Nucleus accumbens (tissue), 56 donors: Measurements from ENCODE around the gene LRCOL1.

Source experiments
- DNase-seq, 56 donors: peaks; one replicate each; lab custom pipeline; 2025; lab: John Stamatoyannopoulos, UW

The LRCOL1 gene

DNA sequence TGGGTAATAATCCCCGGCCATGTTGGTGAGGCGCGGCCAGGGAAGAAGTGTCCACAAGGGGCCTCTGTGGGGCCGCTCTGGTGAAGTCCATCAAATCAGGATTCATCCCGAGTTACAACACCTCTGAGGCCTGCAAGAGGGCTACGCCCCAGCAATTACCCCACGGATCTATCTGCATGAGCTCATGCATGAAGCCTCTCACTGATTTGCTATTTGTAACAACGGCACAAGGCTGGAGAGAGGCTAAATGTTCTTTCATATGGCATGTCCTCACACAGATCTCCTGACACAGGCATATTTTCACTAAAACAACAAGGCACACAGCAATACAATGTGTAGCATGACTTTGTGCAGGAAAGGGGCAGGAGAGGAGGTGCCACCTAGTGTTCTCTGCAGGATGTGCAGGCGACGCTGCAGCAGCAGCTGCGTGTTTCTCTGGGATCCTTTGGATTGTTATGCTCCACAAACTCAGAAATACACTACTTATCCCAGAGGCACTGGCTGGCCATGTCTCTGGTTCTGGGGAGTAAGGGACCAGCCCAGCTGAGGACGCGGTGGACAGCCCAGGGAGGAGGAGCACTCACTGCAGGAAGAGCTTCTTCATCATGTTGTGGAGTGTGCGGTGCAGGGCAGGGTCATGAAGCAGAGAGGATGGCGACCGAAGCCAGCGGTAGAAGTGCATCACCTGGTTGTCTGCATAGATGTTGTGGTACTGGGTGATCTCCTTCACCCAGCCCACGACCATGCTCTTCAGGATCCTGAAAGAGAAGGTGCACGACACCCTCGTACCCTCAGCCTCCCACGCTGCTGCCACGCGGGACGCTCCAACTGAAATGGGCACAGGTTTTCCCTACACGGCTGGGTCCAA is 28.4 kb upstream of the LRCOL1 start:
- DNase-seq: peak in 11 of 56 donors; percentile 1 to 42 (median 7)

- no peak for DNase-seq
These were observed 27.4 kb upstream of the LRCOL1 start for GRCh38 chr12:132637811-132638210.

DNA sequence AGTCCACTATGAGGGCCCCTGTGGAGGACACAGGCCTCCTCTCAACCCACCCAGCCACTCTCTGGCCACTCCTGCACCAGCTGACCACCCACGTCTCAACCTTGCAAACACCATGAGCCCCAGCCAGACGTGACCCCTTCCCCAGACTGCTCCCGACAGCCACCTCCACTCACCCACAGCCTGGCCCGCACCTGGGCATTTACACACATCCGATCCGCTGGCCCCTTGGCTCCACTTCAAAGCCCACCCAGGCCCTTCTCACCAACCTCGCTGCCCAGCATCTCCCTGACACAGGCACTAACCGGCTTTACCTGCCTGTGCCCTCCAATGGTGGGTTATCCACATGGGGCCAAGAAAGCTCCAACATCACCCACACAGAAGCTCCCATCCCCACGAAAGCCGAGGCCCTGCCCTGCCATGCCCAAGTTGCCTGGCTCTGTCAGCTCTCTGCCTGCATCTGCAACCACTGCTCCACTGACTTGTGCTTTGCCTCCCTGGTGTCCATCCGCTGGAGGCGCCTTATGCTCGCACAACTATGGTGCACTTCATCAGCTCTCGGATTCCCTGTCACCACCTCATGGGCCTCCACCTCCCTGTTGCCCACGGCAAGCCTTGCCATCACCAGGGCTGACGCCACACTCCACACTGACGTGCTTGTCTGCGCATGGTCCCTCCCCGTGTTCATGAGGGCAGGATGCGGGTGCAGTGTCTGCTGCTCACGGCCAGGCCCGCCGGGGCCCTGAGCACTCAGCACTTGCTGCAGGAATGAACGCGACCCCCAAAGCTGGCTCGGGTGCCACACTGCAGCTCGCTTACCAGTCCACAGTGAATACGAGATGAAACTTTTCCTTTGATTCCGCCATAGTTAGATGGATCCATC is 24.9 kb upstream of the LRCOL1 start:
- no peak for DNase-seq

GRCh38 chr12:132634411-132634990 is 24.1 kb upstream of the LRCOL1 start:
- DNase-seq: no peak

GRCh38 chr12:132633901-132634300 is 23.5 kb upstream of the LRCOL1 start:
- DNase-seq: no peak

GRCh38 chr12:132633398-132633797 is 23.0 kb upstream of the LRCOL1 start:
- no peak for DNase-seq

- no peak for DNase-seq
These were observed 22.3 kb upstream of the LRCOL1 start for GRCh38 chr12:132632521-132633228.

DNA sequence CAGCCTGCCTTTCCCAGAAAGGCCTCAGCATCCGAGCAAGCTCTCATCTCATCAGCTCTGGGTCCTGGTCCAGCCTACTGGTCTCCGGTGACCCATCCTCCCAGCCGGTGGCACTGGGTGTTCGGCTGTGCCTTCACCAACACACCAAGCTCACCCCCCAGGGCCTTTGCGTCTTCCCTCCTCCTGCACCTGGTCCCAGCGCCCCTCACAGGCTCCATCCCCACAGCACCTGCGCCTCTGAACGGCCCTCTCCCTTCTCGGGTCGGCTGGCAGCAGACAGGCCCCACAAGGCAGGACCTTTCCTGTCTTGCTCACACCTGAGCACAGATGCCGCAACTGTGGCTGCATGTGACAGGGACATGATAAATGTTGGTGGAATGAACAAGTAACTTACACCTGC is 21.3 kb upstream of the LRCOL1 start:
- no peak for DNase-seq

DNA sequence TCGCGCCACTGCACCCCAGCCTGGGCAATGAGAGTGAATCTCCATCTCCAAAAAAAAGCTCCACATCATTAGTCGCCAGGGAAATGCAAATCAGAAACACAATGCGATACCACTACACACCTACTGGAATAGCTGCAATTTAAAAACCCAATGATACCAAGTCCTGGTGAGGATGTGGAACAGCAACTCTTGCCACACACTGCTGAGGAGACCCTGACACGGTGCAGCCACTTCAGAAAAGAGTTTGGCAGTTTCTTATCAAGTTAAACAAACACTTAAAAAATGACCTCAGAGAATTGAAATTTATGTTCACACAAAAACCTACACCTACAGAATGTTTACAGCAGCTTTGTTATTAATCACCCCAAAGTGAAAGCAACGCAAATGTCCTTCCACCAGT is 20.3 kb upstream of the LRCOL1 start:
- DNase-seq: no peak

DNA sequence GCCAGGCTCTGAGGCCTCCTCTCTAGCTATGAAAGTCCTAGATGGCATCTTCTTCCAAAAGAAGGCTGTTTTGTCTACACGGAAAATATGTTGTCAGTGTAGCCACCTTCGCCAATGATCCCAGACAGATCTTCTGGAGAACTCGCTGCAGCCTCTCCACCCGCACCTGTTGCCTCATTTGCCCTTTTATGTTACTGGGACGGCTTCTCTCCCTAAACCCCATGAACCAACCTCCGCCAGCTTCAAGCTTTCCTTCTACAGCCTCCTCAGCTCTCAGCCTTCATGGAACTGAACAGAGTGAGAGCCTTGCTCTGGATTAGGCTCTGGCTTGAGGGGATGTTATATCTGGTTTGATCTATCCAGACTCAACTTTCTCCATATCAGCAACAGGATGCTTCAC is 18.9 kb upstream of the LRCOL1 start:
- DNase-seq: no peak

- no peak for DNase-seq
These were observed 15.5 kb upstream of the LRCOL1 start for GRCh38 chr12:132625731-132626430.

DNA sequence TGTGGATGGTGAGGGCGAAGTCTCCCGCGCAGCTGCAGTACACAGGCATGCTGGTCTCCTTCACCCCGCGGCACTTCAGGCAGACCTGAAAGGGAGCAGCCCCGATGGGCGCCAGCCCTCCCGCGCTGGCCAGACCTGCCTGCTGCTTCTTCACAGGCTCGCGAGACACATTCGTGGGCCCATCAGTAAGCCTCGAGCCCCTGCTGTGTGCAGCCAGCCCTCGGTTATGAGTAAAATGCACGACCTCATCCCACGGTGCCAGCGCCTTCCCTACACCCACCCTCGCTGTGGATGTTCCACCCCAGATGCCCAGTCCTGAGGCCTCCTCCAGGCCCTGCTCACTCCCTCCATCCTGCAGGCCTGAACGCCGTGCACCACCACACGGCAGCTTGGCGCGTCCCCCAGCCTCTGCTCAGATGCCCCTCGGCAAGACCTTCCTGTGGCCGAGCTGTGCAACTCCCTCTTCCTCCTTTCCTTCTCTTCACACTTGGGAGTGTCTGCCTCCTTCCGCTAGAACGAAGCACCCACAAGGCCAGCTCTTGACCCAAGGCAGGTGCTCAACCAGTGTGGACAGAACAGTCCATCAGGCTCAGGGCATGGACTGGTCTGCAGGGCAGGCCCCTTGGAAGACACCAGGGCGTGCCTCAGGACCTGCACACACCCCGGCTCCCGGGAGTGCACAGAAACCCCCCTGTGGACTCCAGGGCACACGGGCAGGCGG is 14.7 kb upstream of the LRCOL1 start:
- no peak for DNase-seq

DNA sequence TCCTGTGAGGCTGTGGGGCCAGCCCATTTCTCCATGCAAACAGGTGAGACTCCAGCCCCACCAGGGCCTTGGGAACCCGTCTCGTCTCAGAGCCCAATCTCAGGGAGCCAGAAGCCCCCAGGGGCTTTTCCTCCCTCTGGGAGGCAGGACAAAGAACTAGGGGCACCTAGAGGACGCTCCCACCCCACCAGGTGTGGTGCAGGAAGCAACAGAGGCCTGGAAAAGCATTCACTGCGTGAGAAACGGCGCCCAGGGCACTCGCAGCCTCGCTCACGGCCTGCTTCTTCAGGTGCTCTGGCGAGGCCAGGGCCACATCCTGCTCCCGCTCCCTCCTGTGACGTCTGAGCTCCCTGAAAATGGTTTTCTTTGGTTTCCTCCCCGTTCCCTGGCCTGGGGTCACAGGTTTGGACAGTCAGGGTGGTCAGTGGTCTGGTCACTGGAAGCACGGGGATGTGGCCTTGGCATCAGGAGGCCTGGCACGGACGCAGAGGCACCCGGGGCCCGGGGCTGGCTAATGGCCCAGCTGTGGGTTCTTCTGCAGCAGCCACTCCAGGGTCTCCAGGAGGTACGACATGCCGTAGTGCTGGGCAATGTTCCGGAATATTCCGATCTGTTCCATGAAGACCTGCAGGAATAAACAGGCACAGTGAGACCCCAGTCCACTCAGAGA is 13.9 kb upstream of the LRCOL1 start:
- no peak for DNase-seq

GRCh38 chr12:132623072-132623869 is 12.9 kb upstream of the LRCOL1 start:
- no peak for DNase-seq

DNA sequence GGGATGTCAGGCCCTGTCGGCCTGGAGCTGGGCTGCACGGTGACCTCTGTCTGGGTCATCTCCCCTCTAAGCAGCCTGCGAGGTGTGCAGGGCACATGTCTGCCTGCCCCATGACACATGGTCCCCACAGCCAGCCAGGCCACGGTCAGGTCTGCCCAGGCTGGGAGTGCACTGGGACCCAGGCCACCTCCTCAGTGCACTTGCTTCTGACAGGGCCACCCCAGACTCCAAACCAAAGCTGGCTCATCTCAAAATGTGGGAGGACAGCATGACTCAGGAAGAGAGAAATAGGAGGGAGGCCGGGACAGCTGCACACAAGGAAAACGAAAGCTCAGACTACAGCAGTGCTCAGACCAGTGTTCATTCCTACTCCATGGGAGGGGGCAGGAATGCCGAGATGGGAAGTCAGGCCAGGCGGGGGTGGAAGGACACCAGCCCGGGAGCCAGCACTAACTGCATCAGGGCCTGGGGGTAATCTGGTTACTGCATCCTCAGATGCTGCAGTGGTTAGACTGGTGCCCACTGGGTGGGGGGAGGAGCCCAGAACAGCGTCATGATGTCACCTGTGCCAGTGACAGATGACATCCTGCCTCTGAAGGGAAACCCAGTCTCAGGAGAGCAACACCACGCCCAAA is 12.2 kb upstream of the LRCOL1 start:
- peak in 10 of 56 donors; percentile 8 to 53 (median 26) for DNase-seq

- DNase-seq: no peak
These were observed 11.5 kb upstream of the LRCOL1 start for GRCh38 chr12:132621657-132622435.
